ENCODE results near the gene MEF2C. TPM values are rescaled to one million over a fixed set of nuclear protein-coding genes. Genes with fewer than 3 reads are reported as not detected.

The MEF2C gene
- total RNA-seq, 2 donors from 2014 or later, result 0.77 TPM; not detected in 1

GRCh38 chr5:88693071-88693932 lies 189.7 kb downstream of the MEF2C start:
- Mint-ChIP-seq H3K4me1 (peaks cover 7% of the 10 kb centered on the region), H3K36me3 (ENCODE audit: low read depth) (peaks cover 7% of the 10 kb centered on the region), H3K27ac (no peak overlapping the region), H3K9me3 (no peaks in the 10 kb centered on the region), H3K4me3 (no peak overlapping the region), H3K27me3 (peaks cover 75% of the 10 kb centered on the region)
- ATAC-seq (replicated peaks), result no peak

- ATAC-seq (replicated peaks), result no peak
- Mint-ChIP-seq H3K4me1 (peaks cover 7% of the 10 kb centered on the region), H3K27ac (no peak overlapping the region), H3K27me3 (peaks cover 79% of the 10 kb centered on the region), H3K4me3 (no peak overlapping the region), H3K36me3 (ENCODE audit: low read depth) (peaks cover 7% of the 10 kb centered on the region), H3K9me3 (no peaks in the 10 kb centered on the region)
These were observed 190.8 kb downstream of the MEF2C start for GRCh38 chr5:88691945-88692868.

- peaks cover 7% of the 10 kb centered on the region for H3K4me1 Mint-ChIP-seq
- H3K36me3 Mint-ChIP-seq (ENCODE audit: low read depth), result peaks cover 7% of the 10 kb centered on the region
- ATAC-seq (replicated peaks), result no peak
- peaks cover 2% of the 10 kb centered on the region for H3K9me3 Mint-ChIP-seq
- H3K4me3 Mint-ChIP-seq, result peak overlapping the region; percentile 37
- no peak overlapping the region for H3K27ac Mint-ChIP-seq
- peaks cover 79% of the 10 kb centered on the region for H3K27me3 Mint-ChIP-seq
These were observed 191.8 kb downstream of the MEF2C start for GRCh38 chr5:88691230-88691582.

- no peak overlapping the region for H3K27ac Mint-ChIP-seq
- H3K27me3 Mint-ChIP-seq, result peaks cover 80% of the 10 kb centered on the region
These were observed 192.4 kb downstream of the MEF2C start for GRCh38 chr5:88690409-88691229.

GRCh38 chr5:88689668-88690408 lies 193.1 kb downstream of the MEF2C start:
- Mint-ChIP-seq H3K36me3 (ENCODE audit: low read depth) (peaks cover 7% of the 10 kb centered on the region), H3K27me3 (peaks cover 82% of the 10 kb centered on the region), H3K27ac (no peak overlapping the region), H3K4me3 (no peak overlapping the region), H3K4me1 (peaks cover 7% of the 10 kb centered on the region), H3K9me3 (peaks cover 4% of the 10 kb centered on the region)
- no peak for ATAC-seq (replicated peaks)

More at GRCh38 chr5:88690409-88691229, 192.4 kb downstream of the MEF2C start:
- H3K36me3 Mint-ChIP-seq (ENCODE audit: low read depth), result peaks cover 7% of the 10 kb centered on the region
- peaks cover 4% of the 10 kb centered on the region for H3K9me3 Mint-ChIP-seq
- H3K4me1 Mint-ChIP-seq, result peaks cover 7% of the 10 kb centered on the region
- peak overlapping the region; percentile 37 for H3K4me3 Mint-ChIP-seq
- peak; percentile 71 for ATAC-seq (replicated peaks)

GRCh38 chr5:88688984-88689667 lies 193.9 kb downstream of the MEF2C start:
- ATAC-seq (replicated peaks), result no peak
- Mint-ChIP-seq H3K4me3 (no peak overlapping the region), H3K36me3 (ENCODE audit: low read depth) (peaks cover 7% of the 10 kb centered on the region), H3K27ac (no peak overlapping the region), H3K4me1 (peaks cover 7% of the 10 kb centered on the region), H3K9me3 (peaks cover 4% of the 10 kb centered on the region), H3K27me3 (peaks cover 80% of the 10 kb centered on the region)

GRCh38 chr5:88688156-88688983 lies 194.6 kb downstream of the MEF2C start:
- Mint-ChIP-seq H3K4me1 (peaks cover 13% of the 10 kb centered on the region), H3K27me3 (peaks cover 83% of the 10 kb centered on the region), H3K27ac (no peak overlapping the region), H3K9me3 (peaks cover 4% of the 10 kb centered on the region), H3K36me3 (ENCODE audit: low read depth) (peaks cover 7% of the 10 kb centered on the region), H3K4me3 (no peak overlapping the region)
- ATAC-seq (replicated peaks), result no peak

- peaks cover 7% of the 10 kb centered on the region for H3K36me3 Mint-ChIP-seq (ENCODE audit: low read depth)
- H3K27ac Mint-ChIP-seq, result no peak overlapping the region
- H3K4me3 Mint-ChIP-seq, result no peak overlapping the region
- peaks cover 81% of the 10 kb centered on the region for H3K27me3 Mint-ChIP-seq
- H3K9me3 Mint-ChIP-seq, result peaks cover 4% of the 10 kb centered on the region
- H3K4me1 Mint-ChIP-seq, result peaks cover 13% of the 10 kb centered on the region
- no peak for ATAC-seq (replicated peaks)
These were observed 195.5 kb downstream of the MEF2C start for GRCh38 chr5:88687373-88687911.

- peaks cover 4% of the 10 kb centered on the region for H3K9me3 Mint-ChIP-seq
- ATAC-seq (replicated peaks), result no peak
- H3K27me3 Mint-ChIP-seq, result peaks cover 78% of the 10 kb centered on the region
- peaks cover 7% of the 10 kb centered on the region for H3K36me3 Mint-ChIP-seq (ENCODE audit: low read depth)
- H3K27ac Mint-ChIP-seq, result no peak overlapping the region
- H3K4me1 Mint-ChIP-seq, result peaks cover 13% of the 10 kb centered on the region
- no peak overlapping the region for H3K4me3 Mint-ChIP-seq
These were observed 196.3 kb downstream of the MEF2C start for GRCh38 chr5:88686726-88687125.

- peaks cover 77% of the 10 kb centered on the region for H3K27me3 Mint-ChIP-seq
- peaks cover 3% of the 10 kb centered on the region for H3K36me3 Mint-ChIP-seq (ENCODE audit: low read depth)
- peaks cover 8% of the 10 kb centered on the region for H3K4me1 Mint-ChIP-seq
- H3K4me3 Mint-ChIP-seq, result no peak overlapping the region
- no peak overlapping the region for H3K27ac Mint-ChIP-seq
- ATAC-seq (replicated peaks), result no peak
- peaks cover 4% of the 10 kb centered on the region for H3K9me3 Mint-ChIP-seq
These were observed 197.1 kb downstream of the MEF2C start for GRCh38 chr5:88685591-88686541.

- ATAC-seq (replicated peaks), result no peak
- Mint-ChIP-seq H3K27me3 (peaks cover 67% of the 10 kb centered on the region), H3K9me3 (peaks cover 4% of the 10 kb centered on the region), H3K4me3 (no peak overlapping the region), H3K4me1 (peaks cover 6% of the 10 kb centered on the region), H3K36me3 (ENCODE audit: low read depth) (peaks cover 6% of the 10 kb centered on the region), H3K27ac (no peak overlapping the region)
These were observed 199.4 kb downstream of the MEF2C start for GRCh38 chr5:88683506-88684135.

Measured in activated T-helper 17 cell treated with anti-CD3 and anti-CD28 coated beads, Interleukin-2, amount 50 U/mL, for 72 hours (primary cell).